IMR-90 (cell line): ENCODE measurements around the gene CENPH. TPM values are rescaled to one million over a fixed set of nuclear protein-coding genes. Genes with fewer than 3 reads are reported as not detected.

Experiments used
- ATAC-seq: fragments of 200-7000 bp; cut with Tn5 transposase; 2 replicates; pipeline ENCODE4 v1.9.1; 2020; ENCODE audit warnings: low read depth, mild to moderate bottlenecking, moderate library complexity
- BruUV-seq: library from RNA; stranded (reverse); fragments of 400-500 nt; replicated peaks from 2 replicates; lab custom pipeline; 2021; lab: Mats Ljungman, UMichigan
- CTCF ChIA-PET: fragments of 300-600 bp; formaldehyde crosslinking; extraction: SDS; loops from one replicate; lab custom pipeline; 2021; ENCODE audit warnings: antibody characterized with exemption; lab: Yijun Ruan, JAX
- POLR2A ChIA-PET: fragments of 300-600 bp; sonication (Branson Sonifier 250); formaldehyde crosslinking; loops from one replicate; lab custom pipeline; 2022; ENCODE audit warnings: antibody characterized with exemption; ENCODE audit not compliant: unreplicated experiment; lab: Charles Lee
- DNase-seq: peaks from one replicate; pipeline ENCODE4 v3.0.0; 2013
- H2AFZ ChIP-seq: replicated peaks from 2 replicates; pipeline ENCODE3; 2013; ENCODE audit warnings: low read length, mild to moderate bottlenecking; ENCODE audit not compliant: poor library complexity
- H2AK5ac ChIP-seq: 2 replicates; pipeline ENCODE4 v1.6.1; 2013; ENCODE audit warnings: low read depth, low read length, inconsistent platforms
- H2AK9ac ChIP-seq: replicated peaks from 2 replicates; pipeline ENCODE3; 2013; ENCODE audit warnings: mild to moderate bottlenecking, low read depth, low read length, moderate library complexity; ENCODE audit not compliant: poor library complexity
- H2BK120ac ChIP-seq: 2 replicates; pipeline ENCODE4 v1.6.1; 2013; ENCODE audit warnings: low read depth, low read length, inconsistent platforms
- H2BK15ac ChIP-seq: 3 replicates; pipeline ENCODE4 v1.6.1; 2013; ENCODE audit warnings: low read depth, low read length, inconsistent platforms
- H2BK20ac ChIP-seq: 2 replicates; pipeline ENCODE4 v1.6.1; 2013; ENCODE audit warnings: low read depth, mild to moderate bottlenecking, inconsistent platforms, low read length, moderate library complexity
- H2BK5ac ChIP-seq: 2 replicates; pipeline ENCODE4 v1.6.1; 2013; ENCODE audit warnings: mild to moderate bottlenecking, low read depth, low read length, inconsistent platforms; ENCODE audit not compliant: poor library complexity, severe bottlenecking
- H3K14ac ChIP-seq: replicated peaks from 2 replicates; pipeline ENCODE4 v1.6.1; 2013; ENCODE audit warnings: low read depth, low read length, inconsistent platforms
- H3K18ac ChIP-seq: 2 replicates; pipeline ENCODE4 v1.6.1; 2013; ENCODE audit warnings: low read depth, low read length, control low read depth
- H3K23ac ChIP-seq: 2 replicates; pipeline ENCODE4 v1.6.1; 2013; ENCODE audit warnings: low read depth, low read length, inconsistent platforms
- H3K27ac ChIP-seq: 2 replicates; pipeline ENCODE4 v1.5.1; 2013; ENCODE audit warnings: mild to moderate bottlenecking, control low read depth, low read length; ENCODE audit not compliant: insufficient read depth
- H3K27me3 ChIP-seq: 2 replicates; pipeline ENCODE4 v1.6.1; 2013; ENCODE audit warnings: low read length; ENCODE audit not compliant: control insufficient read depth, insufficient read depth
- H3K36me3 ChIP-seq: 2 replicates; pipeline ENCODE4 v1.6.1; 2013; ENCODE audit warnings: low read length, mixed read lengths; ENCODE audit not compliant: control insufficient read depth, insufficient read depth
- H3K4ac ChIP-seq: 2 replicates; pipeline ENCODE4 v1.6.1; 2013; ENCODE audit warnings: low read depth, low read length, inconsistent platforms
- H3K4me1 ChIP-seq: 2 replicates; pipeline ENCODE4 v1.6.1; 2013; ENCODE audit warnings: low read length, mixed read lengths; ENCODE audit not compliant: control insufficient read depth, insufficient read depth
- H3K4me2 ChIP-seq: 2 replicates; pipeline ENCODE4 v1.6.1; 2013; ENCODE audit warnings: low read depth, mild to moderate bottlenecking, control low read depth, low read length, moderate library complexity
- H3K4me3 ChIP-seq: 2 replicates; pipeline ENCODE4 v1.5.1; 2013; ENCODE audit warnings: low read depth, mild to moderate bottlenecking, control low read depth, low read length, moderate library complexity; ENCODE audit not compliant: insufficient read depth
- H3K56ac ChIP-seq: 2 replicates; pipeline ENCODE4 v1.6.1; 2013; ENCODE audit warnings: low read length, inconsistent platforms; ENCODE audit not compliant: insufficient read depth; ENCODE audit errors: extremely low read depth
- H3K79me1 ChIP-seq, 2 experiments: 2 replicates each; pipeline ENCODE4 v1.6.1; 2013; ENCODE audit warnings: low read length in 2 of 2, inconsistent platforms in 1 of 2, low read depth in 1 of 2
- H3K9ac ChIP-seq: 2 replicates; pipeline ENCODE4 v1.6.1; 2013; ENCODE audit warnings: low read depth, low read length, control low read depth
- H3K9me1 ChIP-seq: 2 replicates; pipeline ENCODE4 v1.6.1; 2013; ENCODE audit warnings: low read length, inconsistent platforms; ENCODE audit not compliant: insufficient read depth
- H3K9me3 ChIP-seq: 2 replicates; pipeline ENCODE4 v1.6.1; 2013; ENCODE audit warnings: low read length; ENCODE audit not compliant: control insufficient read depth, insufficient read depth
- H4K20me1 ChIP-seq: 2 replicates; pipeline ENCODE4 v1.6.1; 2013; ENCODE audit warnings: low read length, inconsistent platforms; ENCODE audit not compliant: insufficient read depth
- H4K5ac ChIP-seq: 2 replicates; pipeline ENCODE4 v1.6.1; 2013; ENCODE audit warnings: mild to moderate bottlenecking, low read depth, low read length, control low read depth
- H4K8ac ChIP-seq, 2 experiments: 2 replicates each; pipeline ENCODE4 v1.6.1; 2013; ENCODE audit warnings: low read depth in 2 of 2, low read length in 2 of 2, control low read depth in 1 of 2, inconsistent platforms in 1 of 2
- H4K91ac ChIP-seq: 2 replicates; pipeline ENCODE4 v1.6.1; 2013; ENCODE audit warnings: low read depth, low read length, inconsistent platforms; ENCODE audit not compliant: insufficient read depth
- CHD1 ChIP-seq: IDR thresholded peaks from 2 replicates; pipeline ENCODE4 v1.6.1; 2012; ENCODE audit warnings: low read depth, low read length, improper control_type of control experiment
- CTCF ChIP-seq: conservative IDR thresholded peaks from 2 replicates; pipeline ENCODE4 v1.5.1; 2012; ENCODE audit warnings: mild to moderate bottlenecking, low read depth, low read length, improper control_type of control experiment
- ELK1 ChIP-seq: fragments of 150-350 bp; IDR thresholded peaks from 2 replicates; pipeline ENCODE4 v1.6.1; 2016; ENCODE audit warnings: low read depth, mild to moderate bottlenecking, low read length, moderate library complexity, borderline replicate concordance
- MAZ ChIP-seq: IDR thresholded peaks from 2 replicates; pipeline ENCODE4 v1.6.1; 2012; ENCODE audit warnings: low read depth, mild to moderate bottlenecking, low read length, improper control_type of control experiment, moderate library complexity, borderline replicate concordance
- POLR2A ChIP-seq: IDR thresholded peaks from 2 replicates; pipeline ENCODE4 v1.6.1; 2012; ENCODE audit warnings: mild to moderate bottlenecking, low read depth, low read length
- SMC3 ChIP-seq: fragments of 150-350 bp; IDR thresholded peaks from 2 replicates; pipeline ENCODE4 v1.6.1; 2016; ENCODE audit warnings: low read depth, mild to moderate bottlenecking, antibody characterized with exemption, low read length, moderate library complexity
- WGBS, 2 experiments: methylation state at CpG; one replicate each; pipeline versions ENCODE4 v1.1.5 to v1.1.7; 2013; ENCODE audit warnings: missing lambda C conversion rate in 2 of 2; ENCODE audit not compliant: insufficient read length in 1 of 2; ENCODE audit errors: extremely low coverage in 2 of 2; 5-methylcytosine and 5-hydroxymethylcytosine counted together
- dilution Hi-C: fragments of 300-500 bp; cut with HindIII; formaldehyde crosslinking; loops from one replicate; pipeline ENCODE4 v1.14.3; 2018; ENCODE audit warnings: low sequenced_read_pairs; ENCODE audit not compliant: unreplicated experiment
- in situ Hi-C: fragments of 300-500 bp; cut with MboI; formaldehyde crosslinking; loops from 3 replicates; pipeline ENCODE4 v1.14.3; 2019; ENCODE audit warnings: low sequenced_read_pairs, inconsistent platforms, mixed read lengths
- intact Hi-C: fragments of 100-400 bp; cut with micrococcal nuclease; formaldehyde crosslinking; loops from 2 replicates; pipeline ENCODE4 v1.10.0; 2022
- polyA plus RNA-seq, 3 experiments: library from polyadenylated mRNA; depleted of rRNA; stranded (reverse); fragments of >200 nt; gene quantifications; 2 replicates each; pipeline ENCODE4 v1.2.3, GENCODE V29; 2012; ENCODE audit warnings: low replicate concordance in 1 of 3
- total RNA-seq: library from RNA; depleted of rRNA; stranded (reverse); fragments of >200 nt; gene quantifications from 2 replicates; pipeline ENCODE4 v1.2.3, GENCODE V29; 2012

Gene CENPH
- total and polyA plus RNA-seq, 2 of the 4 experiments (the other 2 are of a cell fraction): 3.8 to 7.8 TPM

- Histone ChIP-seq H4K5ac (no peak overlapping the region), H3K36me3 (no peaks in the 10 kb centered on the region), H3K27ac (no peak overlapping the region), H2BK5ac (no peak overlapping the region), H2AFZ (no peak overlapping the region), H2BK20ac (no peak overlapping the region), H3K4me3 (no peak overlapping the region), H3K4me2 (no peak overlapping the region), H2AK5ac (no peak overlapping the region), H2BK120ac (no peak overlapping the region), H3K23ac (no peak overlapping the region), H4K20me1 (no peaks in the 10 kb centered on the region), H3K56ac (no peak overlapping the region), H2BK15ac (no peak overlapping the region), H4K91ac (no peak overlapping the region), H3K14ac (no peak overlapping the region), H3K9ac (no peak overlapping the region), H4K8ac (no peak overlapping the region), H3K4me1 (no peaks in the 10 kb centered on the region), H2AK9ac (no peak overlapping the region), H3K9me1 (no peaks in the 10 kb centered on the region), H3K79me1 (no peaks in the 10 kb centered on the region), H3K27me3 (no peaks in the 10 kb centered on the region), H3K9me3 (no peaks in the 10 kb centered on the region), H3K4ac (no peak overlapping the region), H3K18ac (no peak overlapping the region)
- BruUV-seq: no TSS peak
- WGBS, 2 experiments: no CpG with 5 or more reads among the region's 3 CpGs
- ChIA-PET CTCF (no interaction called here), POLR2A (no interaction called here)
- dilution Hi-C loops (no loop called here), in situ Hi-C loops (no loop called here), intact Hi-C loops (no loop called here)
- ATAC-seq (no peak), DNase-seq (no peak)
- no peak for TF ChIP-seq CHD1
- TF ChIP-seq POLR2A: no peak
- no peak for TF ChIP-seq MAZ
- TF ChIP-seq SMC3: no peak
- no peak for TF ChIP-seq ELK1
- TF ChIP-seq CTCF: no peak
Measured at GRCh38 chr5:69158039-69158438, 31.3 kb upstream of the CENPH start.
